GM21367 (cell line): ENCODE measurements around the gene LYZ.
"Not testable (repeated sequence)": the region's sequence is repeated elsewhere in the genome, so short reads cannot be mapped to it uniquely, and the experiment has no call there.

Source experiments
- ATAC-seq: cut with Tn5 transposase; IDR thresholded peaks from one replicate; pipeline ENCODE4 v1.9.1; 2021; ENCODE audit not compliant: unreplicated experiment

The LYZ gene

DNA sequence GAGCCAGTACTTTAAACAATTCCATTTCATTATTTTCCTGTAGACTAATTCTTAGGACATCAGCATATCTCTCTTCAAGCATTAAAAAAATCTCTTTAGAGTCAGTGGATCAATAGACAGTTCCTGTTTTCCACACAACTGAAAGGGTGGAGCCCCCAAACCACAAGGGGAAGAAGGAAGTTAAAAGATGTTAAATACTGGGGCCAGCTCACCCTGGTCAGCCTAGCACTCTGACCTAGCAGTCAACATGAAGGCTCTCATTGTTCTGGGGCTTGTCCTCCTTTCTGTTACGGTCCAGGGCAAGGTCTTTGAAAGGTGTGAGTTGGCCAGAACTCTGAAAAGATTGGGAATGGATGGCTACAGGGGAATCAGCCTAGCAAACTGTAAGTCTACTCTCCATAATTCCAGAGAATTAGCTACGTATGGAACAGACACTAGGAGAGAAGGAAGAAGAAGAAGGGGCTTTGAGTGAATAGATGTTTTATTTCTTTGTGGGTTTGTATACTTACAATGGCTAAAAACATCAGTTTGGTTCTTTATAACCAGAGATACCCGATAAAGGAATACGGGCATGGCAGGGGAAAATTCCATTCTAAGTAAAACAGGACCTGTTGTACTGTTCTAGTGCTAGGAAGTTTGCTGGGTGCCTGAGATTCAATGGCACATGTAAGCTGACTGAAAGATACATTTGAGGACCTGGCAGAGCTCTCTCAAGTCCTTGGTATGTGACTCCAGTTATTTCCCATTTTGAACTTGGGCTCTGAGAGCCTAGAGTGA is at the start of gene LYZ:
TSS of gene LYZ (plus strand) at position 220 of the 777 bp plus-strand sequence. CDS start at position 248, 28 bp downstream.
- no peak for ATAC-seq

DNA sequence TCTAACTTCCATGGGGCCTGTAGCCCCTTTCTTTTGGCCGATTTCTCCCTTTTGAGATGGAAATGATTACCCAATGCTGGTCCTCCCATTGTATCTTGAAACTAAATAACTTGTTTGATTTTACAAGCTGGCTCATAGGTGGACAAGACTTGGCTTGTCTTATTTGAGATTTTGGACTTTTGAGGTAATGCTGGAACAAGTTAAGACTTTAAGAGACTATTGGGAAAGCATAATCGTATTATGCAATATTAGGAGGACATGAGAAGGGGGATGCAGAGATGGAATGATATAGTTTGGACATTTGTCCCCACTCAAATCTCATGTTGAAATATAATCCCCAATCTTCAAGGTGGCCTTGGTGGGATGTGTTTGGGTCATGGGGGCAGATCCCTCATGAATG is 49.2 kb upstream of the LYZ start:
- no peak for ATAC-seq

DNA sequence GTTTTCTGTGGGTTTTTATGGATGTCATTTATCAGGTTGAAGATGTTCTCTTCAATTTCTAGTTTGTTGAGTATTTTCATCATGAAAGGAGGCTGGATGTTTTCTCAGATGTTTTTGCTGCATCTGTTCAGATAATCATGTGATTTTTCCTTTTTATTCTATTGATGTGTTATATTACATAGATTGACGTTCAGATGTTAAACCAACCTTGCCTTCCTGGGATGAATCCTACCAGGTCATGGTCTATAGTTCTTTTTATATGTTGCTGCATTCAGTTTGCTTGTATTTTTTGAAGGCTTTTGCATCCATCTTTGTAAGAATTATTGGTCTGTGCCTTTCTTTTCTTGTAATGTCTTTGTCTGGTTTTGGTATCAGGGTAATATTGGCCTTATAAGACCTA is 43.9 kb upstream of the LYZ start:
- no peak for ATAC-seq

DNA sequence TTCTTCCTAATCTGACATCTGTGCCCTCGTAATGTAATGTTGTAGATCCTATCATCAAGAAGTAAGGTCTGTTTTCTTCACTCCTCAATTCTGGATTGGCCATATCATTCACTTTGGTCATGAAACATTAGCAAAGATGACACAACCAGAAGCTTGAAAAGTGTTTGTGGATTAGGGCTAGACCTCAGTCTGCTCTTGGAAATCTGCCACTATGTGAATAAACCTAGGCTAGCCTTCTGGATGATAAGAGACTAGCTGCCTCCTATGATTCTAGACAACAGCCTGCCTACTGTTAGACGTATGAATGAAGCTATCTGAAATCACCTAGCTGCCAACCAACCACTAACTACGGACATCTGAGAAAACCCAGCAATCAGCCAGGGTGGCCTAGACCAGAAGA is 38.7 kb upstream of the LYZ start:
- ATAC-seq: no peak

DNA sequence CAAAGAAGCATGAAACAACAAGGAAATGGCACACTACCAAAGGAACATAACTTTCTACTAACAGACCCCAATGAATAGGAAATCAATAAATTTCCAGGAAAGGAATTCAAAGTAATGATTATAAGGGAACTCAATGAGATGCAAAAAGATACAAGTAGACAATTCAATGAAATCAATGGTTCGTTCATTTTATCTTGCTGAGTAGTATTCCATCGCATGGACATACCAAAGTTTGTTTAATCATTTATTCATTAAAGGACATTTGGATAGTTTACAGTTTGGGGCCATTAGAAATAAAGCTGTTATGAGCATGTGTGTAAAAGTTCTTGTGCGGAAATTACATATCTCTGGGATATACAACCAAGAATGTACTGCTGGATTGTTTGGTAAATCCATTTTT is 35.0 kb upstream of the LYZ start:
- no peak for ATAC-seq

DNA sequence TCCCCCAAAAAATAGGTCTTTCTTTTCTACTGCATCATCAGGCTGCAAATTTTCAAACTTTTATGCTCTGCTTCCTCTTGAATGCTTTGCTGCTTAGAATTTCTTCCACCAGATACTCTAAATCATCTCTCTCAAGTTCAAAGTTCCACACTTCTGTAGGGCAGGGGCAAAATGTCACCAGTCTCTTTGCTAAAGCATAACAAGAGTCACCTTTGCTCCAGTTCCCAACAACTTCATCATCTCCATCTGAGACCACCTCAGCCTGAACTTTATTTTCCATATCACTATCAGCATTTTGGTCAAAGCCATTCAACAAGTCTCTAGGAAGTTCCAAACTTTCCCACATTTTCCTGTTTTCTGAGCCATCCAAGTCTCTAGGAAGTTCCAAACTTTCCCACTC is 31.4 kb upstream of the LYZ start:
- ATAC-seq: not testable (repeated sequence)

DNA sequence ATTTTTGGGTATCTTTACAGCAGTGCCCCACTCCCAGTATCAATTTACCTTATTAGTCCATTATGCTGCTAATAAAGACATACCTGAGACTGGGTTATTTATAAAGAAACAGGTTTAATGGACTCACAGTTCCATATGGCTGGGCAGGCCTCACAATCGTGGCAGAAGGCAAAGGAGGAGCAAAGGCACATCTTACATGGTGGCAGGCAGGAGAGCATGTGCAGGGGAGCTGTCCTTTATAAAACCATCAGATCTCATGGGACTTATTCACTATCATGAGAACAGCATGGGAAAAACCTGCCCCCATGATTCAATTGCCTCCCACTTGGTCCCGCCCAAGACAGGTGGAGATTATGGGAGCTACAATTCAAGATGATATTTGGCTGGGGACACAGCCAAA is 30.9 kb upstream of the LYZ start:
- ATAC-seq: not testable (repeated sequence)

DNA sequence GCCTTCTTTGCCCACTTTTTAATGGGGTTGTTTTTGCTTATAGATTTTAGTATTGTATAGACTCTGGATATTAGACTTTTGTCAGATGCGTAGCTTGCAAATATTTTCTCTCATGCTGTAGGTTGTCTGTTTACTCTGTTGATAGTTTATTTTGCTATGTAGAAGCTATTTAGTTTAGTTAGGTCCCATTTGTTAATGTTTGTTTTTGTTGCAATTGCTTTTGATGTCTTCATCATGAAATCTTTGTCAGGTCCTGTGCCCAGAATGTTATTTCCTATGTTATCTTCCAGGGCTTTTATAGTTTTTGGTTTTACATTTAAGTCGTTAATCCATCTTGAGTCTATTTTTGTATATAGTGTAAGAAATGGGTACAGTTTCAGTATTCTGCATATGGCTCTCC is 30.0 kb upstream of the LYZ start:
- ATAC-seq: no peak

DNA sequence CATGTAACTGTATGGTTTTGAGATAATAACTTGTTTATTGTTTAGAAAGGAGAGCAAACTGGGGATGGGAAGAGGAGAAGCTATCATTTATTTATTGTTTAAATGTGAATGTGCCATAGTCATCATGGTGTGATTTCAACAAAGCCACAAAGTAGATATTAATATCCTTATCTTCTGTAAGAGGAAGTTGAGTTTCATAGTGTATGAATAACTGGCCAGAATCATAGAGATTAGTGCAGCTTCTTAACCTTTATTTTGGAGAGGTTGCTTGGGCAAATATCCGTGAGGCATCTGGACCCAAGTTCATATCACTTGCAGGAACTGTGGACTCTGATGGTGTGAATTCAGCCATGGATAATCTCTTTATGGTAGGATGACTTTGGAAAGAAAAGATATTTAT is 26.8 kb upstream of the LYZ start:
- no peak for ATAC-seq

DNA sequence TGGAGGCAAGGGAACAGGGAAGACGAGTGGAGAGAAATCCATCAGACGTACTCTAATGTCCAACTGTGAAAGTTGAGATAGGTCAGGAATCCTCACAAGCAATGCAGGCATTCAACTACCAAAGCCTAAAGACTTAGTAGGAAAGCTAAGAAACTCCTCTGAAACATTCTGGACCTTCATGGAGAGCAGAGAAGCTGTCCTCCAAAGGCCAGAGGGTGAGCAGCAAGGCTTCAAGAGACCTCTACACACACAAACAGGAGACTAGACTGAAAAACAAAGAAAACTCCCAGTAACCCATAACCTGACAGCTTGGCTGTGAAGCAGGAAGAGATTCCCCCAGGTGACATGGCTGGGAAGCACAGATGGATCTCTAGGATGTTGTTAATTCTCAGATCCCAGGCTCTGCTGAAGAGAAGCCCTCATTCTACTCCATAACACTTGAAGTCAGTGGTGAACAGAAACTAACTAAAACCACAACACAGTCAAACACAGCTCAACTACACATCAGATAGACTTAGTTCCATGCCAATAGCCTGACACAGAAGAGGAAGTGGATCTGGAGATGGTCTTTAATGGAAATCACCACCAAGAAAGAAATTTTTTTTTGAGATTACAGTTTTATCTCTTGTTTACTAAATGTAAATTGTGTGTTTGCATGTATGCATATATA is 23.2 kb upstream of the LYZ start:
- ATAC-seq: peak; percentile 93

DNA sequence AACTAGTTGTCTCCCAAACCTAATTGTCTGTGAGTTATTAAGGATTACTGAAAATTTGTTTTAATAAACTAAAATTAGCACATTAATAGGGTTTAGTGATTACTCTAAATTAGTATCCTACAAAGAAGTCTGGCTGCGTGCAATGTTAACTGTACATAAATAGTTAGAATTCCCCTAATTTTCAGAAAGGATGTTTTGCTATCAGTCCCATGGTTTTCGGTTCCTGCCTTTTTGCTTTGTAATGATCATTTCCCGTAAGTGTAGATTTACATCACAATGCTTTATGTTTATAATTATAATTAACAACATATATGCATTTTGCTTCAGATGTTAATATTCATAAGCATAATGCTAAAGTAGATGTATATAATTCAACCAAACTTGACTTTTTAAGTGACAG is 19.8 kb upstream of the LYZ start:
- ATAC-seq: no peak

DNA sequence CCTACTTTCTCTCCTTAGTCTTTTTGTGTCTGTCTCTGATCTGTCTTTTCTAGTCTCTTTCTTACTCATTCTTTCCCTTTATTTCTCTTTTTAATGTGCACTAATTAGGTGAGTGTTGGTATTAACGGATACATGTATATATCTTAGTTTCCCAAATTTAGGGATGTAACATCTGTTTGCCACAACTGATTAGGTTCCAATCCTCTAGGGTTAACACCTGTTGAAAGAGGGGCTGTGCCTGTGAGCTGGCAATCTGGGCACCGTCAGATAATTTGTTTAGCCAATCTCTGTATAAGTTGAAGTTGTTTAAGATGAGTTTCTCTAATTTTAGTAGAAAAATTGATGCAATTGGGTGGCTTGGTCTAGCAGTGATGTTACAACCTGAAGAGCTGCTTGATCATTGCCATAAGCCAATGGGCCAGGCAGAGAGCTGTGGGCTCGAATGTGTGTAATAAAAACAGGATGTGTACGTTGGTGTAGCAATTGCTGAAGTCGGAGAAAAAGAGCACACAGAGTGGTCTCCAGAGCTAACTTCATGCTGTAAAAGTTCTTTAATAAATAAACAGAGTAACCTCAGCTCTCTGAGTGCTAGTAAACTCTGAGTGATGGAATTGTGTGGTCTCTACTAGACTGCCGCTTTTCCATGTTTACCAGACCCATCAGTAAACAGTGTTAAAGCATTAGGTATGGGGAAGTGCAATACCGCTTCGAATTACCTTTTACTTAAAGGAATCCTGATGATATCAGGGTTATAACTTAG is 18.3 kb upstream of the LYZ start:
- no peak for ATAC-seq

DNA sequence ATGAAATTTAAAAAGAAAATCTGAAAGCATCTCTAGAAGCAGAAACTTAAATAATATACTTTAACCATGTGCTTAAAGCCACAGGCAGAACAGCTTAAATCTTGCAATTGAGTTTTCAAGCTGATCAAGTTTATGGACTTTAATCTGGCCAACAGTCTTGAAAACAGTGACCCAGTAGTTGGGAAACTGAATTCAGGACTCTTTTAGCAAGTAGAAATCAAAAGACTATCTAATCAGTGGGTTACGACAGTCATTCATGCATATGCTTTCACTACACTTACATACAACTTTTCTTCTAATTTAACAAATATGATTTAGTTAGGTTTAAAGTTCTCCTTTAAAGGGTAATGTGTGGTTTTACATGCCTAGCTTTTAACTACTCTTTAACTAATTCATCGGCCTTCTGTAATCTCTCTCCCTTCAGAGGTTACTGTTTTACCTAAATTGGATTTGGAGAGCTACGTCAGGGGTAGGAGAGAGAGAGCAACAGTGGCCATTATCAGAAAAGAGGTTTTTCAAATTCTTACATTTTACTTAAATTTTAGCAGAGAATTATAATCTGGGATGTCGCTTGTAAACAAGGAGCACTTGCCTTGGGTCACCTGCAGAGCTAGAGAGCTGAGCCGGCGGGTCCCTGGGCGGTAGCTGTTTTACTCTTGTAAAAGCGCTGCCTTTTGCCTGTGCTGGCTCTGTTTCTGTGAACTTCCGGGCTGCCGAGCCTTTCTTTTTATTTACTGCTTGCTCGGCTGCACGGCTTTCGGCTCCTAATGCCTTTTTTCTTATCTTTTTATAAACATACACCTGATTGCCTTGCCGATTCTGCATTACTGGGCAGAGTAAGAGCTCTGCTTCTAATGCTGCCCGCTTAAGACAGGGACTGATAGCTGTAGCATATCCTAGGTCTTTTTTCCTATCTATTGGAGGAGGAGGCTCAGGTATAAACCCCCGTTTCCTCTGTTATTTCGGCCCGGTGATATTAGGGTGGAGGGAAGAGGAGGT is 17.4 kb upstream of the LYZ start:
- ATAC-seq: peak; percentile 87

DNA sequence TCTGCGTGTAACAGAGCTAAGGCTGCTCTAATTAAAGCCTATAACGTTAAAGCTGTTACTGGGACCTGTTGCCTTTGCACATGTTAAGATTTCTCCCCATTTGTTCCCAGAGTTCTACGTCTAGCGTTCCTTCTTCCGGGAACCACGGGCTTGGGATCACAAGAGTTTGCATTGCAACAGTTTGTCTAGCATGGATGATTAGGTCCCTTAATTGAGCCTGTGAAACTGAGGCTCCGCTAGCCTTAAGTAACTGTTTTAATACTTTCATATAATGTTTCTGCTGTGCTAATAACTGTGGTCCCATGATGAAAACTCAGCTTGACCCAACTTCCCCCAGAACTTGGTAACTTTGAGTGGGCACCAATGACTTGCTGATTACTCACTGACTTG is 16.7 kb upstream of the LYZ start:
- no peak for ATAC-seq

DNA sequence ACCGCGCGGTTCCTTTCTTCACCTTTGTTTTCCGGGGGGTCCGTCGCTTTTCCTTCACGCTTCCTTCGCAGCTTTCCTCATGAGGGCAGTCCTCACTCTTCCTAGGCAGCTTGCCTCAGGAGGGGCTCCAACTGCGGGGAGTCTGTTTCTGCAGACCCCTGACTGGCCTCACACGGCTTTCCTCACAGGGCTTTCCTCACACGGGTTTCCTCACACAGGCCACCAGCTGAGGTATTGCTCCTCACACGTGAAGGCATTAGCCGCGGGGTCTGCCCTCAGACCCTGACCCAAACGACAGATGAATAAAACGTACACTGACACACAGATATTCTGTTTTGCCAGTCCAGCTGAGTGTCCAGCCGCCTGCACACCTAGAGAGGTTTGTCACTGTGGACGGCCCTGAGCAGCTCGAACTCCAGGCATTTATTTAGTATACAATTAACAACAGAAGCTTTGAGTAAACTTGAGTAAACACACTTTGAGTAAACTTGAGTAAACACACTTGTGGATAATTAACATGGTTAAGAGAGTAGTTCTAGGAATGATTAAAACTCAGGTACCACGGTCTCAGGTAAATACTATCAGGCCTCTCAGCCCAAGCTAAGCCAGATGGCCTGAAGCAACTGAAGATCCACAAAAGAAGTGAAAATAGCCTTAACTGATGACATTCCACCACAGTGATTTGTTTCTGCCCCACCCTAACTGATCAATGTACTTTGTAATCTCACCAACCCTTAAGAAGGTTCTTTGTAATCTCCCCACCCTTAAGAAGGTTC is 16.1 kb upstream of the LYZ start:
- ATAC-seq: no peak

DNA sequence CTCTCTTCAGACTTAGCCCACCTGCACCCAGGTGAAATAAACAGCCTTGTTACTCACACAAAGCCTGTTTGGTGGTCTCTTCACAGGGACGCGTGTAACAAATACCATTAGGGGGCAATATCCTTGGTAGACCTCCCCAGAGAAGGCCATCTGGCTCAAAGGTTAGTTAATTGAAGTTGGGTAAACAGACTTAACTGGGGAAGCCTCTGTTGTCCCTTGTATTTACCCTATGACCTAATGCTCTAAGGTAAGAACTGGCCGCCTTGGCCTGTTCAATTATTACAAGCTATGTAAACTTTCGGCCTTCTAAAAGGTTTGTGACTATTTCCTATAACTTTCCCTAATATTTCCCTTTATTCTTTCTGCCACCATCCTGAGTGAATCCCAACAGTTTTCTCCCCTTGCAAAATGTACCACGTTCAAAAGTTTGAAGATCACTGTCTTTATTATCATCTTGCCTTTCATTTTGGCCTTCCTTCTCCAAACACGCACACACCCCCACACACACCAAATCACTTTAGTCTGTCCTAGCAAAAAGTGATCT is 15.3 kb upstream of the LYZ start:
- ATAC-seq: no peak

DNA sequence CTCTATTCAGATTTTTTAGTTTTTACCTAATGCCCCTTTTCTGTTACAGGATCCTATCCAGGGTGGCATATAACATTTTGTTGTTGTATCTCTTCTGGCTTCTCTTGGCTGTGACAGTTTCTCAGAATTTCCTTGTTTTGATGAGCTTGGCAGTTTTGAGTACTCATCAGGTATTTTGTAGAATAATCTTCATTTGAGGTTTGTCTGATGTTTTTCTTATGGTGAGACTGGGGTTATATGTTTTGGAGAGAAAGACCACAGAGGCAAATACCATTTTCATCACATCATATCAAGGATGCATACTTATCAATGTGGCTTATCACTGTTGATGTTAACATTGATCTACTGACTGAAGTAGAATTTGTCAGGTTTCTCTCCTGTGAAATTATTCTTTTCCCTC is 14.0 kb upstream of the LYZ start:
- no peak for ATAC-seq

DNA sequence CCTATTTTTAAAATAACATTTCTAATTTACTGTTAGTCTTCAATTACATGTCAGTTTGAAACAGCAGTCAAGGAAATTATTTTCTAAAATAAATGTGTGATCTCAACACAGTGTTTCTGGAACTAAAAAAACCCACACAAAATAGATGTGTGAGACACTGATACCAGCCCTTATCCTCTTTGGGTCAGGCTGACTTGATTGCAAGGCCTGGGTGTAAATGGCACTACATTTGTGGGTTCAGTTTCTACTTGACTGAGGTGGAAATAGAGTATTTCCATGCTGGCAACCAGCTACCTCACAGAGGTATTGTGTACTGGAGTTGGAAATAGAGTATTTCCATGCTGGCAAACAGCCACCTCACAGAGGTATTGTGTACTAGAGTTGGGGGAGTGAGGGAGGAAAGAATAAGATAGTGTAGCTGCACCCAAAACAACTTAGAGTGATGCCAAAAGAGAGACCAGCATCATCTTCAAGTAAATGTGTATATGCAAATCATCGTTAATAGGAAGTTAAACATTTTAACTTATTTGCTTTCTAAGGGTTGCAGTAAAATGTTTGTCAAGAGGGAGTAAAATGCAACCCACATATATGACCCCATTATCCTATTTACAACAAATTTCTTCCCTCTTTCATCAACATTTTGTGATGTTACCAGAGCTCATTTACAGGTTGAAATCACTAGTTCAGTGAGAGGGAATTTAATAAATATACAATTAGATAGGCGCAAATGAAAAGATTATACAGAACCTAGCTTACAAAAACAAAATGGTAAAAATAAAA is 10.7 kb upstream of the LYZ start:
- ATAC-seq: no peak
